Anterior cingulate cortex (tissue), 58 donors: ENCODE measurements around the gene PPP2R2D.

Experiments used
- DNase-seq, 58 donors: peaks; one replicate each; lab custom pipeline; 2025; lab: John Stamatoyannopoulos, UW

The PPP2R2D gene

DNA sequence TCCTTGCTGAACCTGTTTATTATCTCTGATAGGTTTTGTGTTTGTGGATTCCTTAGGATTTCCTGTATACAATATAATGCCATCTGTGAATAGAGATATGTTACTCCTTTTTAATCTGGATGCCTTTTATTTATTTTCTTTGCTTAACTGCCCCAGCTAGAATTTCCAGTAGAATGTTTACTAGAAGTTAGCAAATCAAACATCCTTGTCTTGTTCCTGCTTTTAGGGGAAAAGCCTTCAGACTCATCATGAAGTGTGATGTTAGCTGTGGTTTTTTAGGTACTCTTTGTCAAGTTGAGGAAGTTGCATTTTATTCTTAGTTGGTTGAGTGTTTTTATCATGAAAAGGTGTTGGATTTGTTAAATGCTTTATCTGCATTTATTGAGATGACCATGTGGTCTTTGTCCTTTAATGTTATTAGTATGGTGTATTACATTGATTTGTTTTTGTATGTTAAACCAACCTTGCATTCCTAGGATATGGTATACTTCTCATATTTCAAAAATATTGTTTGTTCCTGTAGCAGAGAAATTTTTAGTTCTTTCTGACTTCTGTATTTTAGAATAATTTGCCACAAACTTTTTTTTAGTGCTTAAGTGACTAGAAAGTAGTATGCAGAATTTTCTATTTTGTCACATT lies 24.3 kb downstream of the PPP2R2D start:
- no peak for DNase-seq

DNA sequence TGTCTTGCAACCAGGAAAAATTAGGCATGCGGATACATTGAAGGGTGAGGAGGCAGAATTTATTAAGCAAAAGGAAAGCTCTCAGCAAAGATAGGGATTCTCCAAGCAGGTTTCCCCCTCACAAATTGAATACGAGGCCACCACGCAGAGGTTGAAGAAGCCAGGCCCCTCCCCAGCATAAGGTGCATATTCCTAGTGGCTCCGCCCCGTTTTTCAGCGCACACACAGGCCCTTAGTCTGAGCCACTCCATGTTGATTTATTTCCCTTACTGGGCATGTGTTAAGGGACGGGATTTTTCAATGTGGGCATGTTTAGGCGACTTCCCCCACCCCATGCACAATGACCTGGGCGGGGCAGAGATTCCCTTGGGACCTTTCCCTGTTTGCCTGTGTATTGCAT lies 24.9 kb downstream of the PPP2R2D start:
- DNase-seq, result no peak

DNA sequence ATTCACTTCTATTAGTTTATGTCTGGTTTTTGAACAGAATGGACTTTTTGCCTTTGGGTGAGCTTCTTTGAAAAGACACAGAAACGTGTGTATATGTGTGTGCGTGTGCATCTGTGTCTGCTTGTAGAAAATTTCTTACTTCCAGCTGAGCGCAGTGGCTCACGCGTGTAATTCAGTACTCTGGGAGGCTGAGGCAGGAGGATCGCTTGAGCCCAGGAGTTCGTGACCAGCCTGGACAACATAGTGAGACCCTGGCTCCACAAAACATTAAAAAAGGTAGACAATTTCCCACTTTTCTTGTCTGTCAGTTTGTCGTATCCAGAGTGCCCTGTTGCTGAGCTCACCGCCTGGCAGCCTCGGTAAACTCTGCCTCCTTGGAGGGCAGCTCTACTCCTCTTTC lies 25.4 kb downstream of the PPP2R2D start:
- DNase-seq, result no peak

DNA sequence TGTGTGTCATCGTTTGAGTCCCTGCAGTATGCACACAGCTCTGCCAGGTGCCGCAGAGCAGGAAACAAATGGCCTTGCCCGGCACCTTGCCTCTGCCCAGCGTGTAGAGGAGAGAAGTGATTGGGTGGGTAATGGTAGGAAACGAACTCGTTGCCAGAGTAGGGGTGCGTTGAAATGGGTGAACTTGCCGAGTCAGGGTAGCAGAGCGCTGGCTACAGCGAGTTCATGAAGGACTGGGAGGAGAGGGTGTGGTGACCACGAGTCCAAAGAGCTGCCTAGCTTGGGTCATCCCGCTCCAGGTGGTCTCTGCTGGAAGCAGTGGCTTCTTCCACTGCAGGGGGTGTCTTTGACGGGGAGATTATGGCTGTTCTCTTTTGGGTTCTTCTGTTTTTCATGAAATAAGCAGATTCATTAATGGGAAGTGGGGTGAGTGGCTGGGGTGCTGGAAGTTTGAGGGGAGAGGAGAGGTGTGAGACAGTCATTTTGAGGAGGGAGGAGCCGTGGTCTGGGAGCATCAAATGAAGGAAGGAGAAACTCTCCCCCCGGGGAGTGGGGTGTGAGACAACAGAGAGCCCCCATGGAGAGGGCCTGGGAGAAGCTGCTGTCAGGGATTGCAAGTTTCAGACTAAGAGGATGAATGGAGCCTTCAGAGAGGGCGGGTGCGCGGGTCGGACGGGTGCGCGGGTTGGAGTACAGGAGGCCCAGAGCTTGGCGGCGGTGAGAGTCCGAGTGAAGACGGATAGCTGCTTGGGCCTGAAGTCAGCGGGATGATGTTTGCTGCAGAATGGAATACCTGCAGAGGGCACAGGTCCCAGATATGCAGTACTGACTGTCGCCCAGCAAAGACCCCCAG lies 26.2 kb downstream of the PPP2R2D start:
- no peak for DNase-seq

DNA sequence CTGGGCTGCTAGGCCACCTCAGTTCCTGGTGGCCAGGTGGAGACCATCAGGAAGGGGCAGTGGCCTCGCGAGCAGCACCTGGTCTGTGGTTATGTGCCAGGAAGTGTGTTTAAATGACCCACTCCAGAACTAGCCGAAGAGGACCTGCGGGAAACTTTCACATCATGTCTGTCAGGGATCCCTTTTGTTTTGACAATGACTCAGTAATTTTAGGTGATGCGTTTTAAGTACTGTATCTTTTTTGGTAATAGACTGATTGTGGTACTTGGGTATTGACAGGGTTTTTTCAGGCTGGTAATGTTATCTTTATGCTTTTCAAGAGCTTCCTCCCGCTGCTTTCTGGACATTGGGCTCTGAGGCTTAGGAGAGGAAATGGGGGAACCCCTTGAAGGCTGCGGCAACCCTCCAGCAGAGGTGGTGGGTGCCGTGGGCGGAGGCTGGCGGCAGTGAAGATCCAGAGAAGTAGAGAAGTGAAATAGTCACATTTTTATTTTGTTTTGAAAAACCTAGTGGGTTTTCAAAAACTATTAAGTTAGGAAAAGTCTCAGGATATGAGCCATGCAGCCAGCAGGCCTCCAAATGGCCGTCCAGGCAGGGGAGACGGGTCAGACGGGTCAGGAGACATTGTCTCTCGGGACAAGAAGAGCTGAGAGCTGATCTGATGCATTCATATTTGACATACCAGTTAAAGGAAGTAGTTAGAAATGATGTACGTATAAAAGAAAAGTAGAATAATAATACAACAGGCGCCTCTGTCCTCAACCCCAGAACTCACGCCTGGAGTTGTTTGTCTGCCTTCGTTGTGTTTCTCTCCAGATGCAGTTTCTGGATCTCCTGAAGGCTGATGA lies 27.7 kb downstream of the PPP2R2D start:
- DNase-seq, result no peak

DNA sequence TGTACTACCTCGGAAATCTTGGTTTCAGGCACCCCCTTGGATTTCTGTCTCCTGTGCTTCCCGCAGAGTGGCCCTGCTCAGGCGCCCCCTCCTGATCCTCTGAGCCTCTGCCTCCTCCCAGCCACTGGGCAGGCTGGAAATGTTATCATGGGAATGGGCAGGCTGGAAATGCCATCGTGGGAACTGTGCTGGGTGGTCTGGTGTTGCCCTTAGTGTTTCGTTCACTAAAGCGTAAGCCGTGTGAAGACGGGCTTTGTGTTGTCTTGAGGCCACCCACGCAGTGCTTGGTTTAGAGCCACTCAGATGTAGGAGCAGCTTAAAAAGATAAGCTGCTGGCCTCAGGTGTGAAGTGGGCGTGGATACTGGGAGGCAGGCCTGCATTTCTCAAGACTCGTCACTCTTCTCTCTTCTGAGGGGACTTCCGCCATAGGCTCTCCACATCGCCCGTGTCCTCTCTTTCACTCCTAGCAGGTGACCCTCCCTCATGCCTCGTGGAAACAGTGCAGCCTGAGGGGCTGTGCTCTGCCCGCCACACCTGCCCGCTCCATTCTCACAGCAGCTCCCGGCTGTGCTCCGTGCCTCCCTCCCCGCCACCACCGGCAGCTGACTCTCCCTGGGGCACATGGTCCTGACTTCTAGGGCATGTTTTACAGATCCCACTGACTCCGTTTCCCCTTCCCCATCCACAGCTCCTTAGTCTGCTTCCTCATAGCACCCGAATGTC lies 28.5 kb downstream of the PPP2R2D start:
- no peak for DNase-seq

DNA sequence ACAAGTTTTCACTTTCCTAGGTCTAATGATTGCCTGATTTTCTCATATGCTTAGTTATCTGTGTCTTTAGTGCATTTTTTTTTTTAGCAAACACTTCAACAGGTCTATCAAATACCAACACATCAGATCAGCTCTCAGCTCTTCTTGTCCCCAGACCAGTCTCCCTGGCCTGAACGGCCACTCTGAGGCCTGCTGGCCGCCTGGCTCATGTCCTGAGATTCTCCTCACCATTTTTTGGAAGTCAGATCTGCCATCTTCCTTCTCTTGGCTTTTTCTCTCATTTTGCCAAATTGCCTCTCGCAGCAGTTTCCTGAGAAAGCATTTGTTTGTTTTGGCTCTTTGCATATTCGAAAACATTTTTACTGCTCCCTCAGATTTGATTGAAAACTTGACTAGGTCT lies 29.3 kb downstream of the PPP2R2D start:
- no peak for DNase-seq

DNA sequence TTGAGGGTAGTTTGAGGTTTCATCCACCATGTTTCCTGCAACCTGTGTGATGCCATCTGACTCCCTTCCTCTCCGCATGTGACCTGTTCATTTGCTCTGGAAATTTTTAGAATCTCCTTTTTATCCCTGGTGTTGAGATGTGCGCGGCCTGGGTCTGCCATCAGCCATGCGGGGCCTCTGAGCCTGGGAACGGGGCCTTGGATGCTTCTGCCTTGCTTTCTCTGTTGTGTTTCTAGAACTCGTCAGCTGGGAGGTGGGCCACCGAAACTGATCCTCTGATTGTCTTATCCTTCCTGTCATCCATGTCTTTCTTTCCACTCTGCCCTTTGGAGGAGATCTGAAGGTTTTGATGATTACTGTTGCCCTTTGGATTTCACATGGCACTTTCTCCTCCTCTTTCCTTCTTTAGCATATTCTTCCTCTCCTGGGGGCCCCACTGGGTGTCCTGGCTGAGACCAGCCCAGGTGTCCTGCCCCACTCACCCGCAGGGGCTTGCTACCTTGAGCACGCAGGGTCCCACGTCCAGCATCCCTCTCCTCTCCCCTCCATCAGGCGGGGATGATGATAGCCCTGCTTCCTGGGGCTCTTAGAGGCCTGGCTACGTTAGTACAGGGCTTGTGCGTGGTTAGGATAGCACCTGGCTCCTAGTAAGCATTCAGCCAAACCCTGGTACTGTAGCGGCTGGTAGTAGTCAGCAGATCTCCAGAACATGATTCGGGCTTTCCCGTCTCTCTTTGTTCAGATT lies 29.9 kb downstream of the PPP2R2D start:
- DNase-seq, result no peak

DNA sequence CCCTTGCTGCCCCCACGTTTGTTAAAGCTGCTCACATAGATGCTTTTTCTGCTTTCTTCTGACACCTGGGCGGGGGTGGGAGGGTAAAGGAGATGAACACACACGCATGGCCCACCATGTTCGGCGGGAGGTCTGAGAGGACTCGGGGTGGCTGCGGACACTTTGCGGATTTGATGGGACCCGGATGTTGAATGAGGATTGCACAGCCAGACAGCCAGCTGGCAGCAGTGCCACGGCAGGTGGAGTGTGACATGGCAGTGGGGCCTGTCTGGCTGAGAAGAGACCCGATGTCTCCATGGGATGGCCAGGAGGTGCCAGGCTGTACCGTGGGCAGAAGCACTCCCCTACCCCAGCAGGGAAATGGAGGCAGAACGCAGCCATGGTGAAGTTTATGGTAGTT lies 31.2 kb downstream of the PPP2R2D start:
- DNase-seq, result no peak

DNA sequence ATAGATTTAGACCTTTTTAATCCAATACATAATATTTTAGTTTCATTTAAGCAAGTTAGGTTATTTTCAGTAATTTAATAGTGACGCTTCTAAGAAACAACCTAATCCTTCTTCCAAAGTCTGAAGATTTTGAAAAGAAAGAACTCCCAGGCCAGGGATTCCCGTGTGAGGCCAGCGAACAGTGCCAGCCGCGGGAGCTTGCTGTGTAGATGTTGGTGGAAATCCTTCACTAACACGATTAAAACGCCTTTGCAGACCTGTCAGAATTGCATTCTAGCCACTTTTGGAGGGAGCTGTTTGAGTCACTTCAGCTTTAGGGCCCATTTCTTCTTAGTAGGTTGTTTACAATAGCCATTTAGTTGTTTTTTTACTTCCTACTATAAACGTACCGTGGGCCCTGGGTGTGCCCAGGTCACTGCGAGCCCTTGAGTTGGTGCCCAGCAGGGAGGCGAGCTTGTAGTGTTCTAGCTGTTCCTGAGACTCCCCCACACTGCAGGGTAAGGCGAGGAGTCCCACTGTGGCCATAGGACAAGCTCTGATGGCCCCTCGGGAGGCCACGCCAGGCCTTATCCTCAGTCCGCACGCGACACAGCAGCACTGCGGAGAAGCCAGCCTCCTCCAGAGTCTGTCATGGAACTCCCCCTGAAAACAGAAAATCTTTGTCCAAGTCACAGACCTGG lies 32.3 kb downstream of the PPP2R2D start:
- DNase-seq, result no peak

DNA sequence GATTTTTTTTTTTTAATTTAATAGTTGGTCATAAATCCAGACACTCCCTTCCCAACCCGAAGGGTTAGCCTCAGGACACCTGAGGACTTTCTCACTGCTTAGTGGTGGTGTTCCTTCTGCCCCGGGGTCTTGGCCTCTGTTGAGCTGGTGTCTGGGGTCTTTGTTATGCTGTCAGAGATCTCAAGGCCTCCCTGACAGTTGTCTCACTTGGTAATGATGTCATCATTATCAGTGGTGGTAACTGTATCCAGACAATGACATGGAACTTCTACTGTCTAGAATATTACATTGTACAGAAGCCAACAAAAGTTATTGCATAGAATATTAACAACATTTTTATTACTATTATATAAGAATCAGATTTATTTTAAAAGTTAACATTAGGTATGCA lies 32.9 kb downstream of the PPP2R2D start:
- no peak for DNase-seq

DNA sequence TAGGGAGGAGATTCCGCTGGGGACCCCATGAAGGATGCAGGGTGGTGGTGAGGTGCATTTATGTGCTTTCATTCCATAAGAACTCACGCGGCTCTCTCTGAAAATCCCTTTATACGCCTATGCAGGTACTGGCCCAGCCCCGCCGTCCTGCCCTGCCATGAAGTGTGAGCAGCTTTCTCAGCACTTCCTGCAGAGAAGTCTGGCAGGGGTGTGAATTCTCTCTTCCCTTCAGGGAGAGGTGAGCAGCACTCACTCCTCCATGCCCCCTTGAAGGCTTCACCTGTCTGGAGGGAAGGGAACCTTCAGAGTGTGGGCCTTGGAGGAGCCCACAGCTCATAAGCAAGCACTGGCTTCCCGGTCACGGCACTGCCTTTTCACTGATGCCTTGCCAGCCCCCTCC lies 34.0 kb downstream of the PPP2R2D start:
- DNase-seq, result no peak

DNA sequence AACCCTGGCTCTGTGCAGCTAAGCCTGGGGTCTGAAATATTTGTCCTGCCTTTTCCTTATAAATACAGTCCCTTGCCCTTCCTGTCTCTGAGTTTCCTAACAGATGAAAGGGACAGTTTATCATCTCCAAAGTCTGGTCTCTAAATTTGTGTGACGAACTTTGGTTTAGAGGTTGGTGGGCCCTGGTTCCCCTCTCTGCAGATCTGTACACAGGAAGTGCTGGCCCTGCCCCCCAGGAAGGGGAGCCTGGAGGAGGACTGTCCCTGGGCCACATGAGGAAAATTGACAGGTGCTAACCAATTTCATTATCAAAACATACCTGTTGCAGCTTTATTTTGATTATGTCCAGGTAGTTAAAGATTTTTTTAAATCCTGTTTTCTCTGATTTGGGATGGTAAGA lies 34.5 kb downstream of the PPP2R2D start:
- no peak for DNase-seq

DNA sequence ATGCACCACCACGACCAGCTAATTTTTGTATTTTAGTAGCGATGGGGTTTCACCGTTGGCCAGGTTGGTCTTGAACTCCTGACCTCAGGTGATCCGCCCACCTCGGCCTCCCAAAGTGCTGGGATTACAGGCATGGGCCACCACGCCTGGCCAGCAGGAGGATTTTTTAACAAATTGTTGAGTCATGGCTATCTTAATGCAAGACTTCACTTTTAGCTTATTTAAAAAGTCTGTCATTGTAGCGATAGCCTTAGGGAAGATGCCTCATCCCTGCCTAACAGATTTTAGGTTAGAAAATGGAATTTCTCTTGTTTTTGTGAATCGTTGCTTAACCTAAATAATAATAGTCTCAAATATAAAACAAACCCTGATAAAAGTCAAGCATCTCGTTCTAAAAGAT lies 35.5 kb downstream of the PPP2R2D start:
- no peak for DNase-seq

DNA sequence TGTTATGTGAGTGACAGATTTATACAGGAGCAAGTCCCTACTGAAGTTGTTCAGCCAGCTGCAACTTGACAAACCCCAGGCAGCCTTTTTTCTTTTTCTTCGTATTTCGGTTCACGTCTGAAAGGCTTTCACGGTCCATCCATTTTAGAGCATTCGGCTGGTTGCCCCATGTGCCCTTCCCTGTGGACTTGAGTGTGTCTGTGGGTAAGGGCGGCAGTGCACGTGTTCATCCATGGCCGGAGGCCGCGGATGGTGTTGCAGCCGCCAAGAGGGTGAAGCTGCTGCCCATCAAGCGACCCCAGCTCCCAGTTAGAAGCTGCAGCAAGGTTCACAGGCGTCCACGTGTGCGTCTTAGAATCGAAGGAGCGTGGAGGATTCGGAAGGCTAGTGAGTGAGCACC lies 35.9 kb downstream of the PPP2R2D start:
- no peak for DNase-seq

DNA sequence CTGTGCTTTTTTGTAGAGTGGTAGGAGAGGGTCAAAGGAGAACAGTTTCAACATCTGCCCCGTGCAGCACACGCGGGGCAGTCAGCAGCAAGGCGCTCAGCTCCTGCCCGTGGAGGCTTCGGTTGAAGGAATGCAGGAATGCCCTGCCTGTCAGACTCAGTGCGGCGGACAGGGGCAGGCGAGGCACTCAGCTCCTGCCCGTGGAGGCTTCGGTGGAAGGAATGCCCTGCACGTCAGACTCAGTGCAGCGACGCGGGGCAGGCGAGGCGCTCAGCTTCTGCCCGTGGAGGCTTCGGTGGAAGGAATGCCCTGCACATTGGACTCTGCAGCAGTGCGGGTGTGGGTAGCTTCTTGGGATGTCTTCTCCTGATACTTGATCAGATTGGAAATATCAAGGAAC lies 37.0 kb downstream of the PPP2R2D start:
- DNase-seq, result no peak

DNA sequence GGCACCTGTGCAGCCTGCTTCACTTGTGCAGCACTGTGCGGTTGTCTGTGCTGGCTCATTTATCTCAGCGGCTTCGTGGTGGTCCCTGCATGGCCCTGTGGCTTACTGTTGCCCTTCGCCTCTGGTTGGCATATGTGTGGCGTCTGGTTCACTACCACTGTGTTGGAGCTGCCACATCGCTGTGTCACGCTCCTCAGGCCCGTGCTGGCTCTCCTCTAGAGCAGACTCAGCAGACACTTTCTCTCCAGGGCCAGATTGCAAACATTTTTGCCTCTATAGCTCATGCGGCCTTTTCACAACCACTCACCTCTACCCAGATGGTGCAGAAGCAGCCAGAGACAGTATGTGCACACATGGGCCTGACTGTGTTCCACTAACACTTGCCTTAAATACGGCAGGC lies 37.9 kb downstream of the PPP2R2D start:
- no peak for DNase-seq

DNA sequence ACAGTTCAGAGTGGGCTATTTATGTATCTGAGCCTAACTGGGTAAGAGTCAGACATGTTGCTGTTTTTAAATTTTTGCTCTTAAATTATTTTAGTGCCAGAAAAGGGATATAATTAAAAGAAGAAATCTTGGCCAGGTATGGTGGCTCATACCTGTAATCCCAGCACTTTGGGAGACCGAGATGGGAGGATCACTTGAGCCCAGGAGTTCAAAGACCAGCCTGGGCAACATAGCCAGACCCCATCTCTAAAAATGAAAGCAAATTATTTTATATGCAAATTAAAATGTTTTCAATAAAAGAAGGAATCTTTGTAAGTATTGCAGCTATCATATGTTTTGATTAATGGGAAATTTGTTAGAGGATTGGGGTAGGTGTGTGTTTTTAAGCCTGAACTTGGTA lies 41.6 kb downstream of the PPP2R2D start:
- DNase-seq, result no peak
